ENCODE data around the gene MYL3.

The MYL3 gene

GRCh38 chr3:46868948-46869347 lies 5.7 kb upstream of the MYL3 start:
- TF ChIP-seq REST (IDR thresholded peaks at IDR 0.05; ENCODE audit: insufficient replicate concordance, low read depth) (no peak), CTCF (IDR thresholded peaks at IDR 0.05; ENCODE audit: insufficient read depth, low read length) (no peak), POLR2AphosphoS5 (IDR thresholded peaks at IDR 0.05; ENCODE audit: low read depth) (no peak), GABPA (IDR thresholded peaks at IDR 0.05; ENCODE audit: low read depth) (no peak), SPI1 (IDR thresholded peaks at IDR 0.05; ENCODE audit: borderline replicate concordance, low read depth) (no peak)
- no peak overlapping the region for H3K27ac ChIP-seq (replicated peaks)
- H3K4me3 ChIP-seq (replicated peaks; ENCODE audit: insufficient read depth, low read length), result no peak overlapping the region
- no peak for DNase-seq (ENCODE audit: low read depth in 1 of 2, low spot score in 1 of 2)
- H3K27me3 ChIP-seq (ENCODE audit: insufficient read depth, poor library complexity, severe bottlenecking), result no peaks in the 10 kb centered on the region

GRCh38 chr3:46868287-46868686 lies 5.0 kb upstream of the MYL3 start:
- DNase-seq (ENCODE audit: low read depth in 1 of 2, low spot score in 1 of 2), result no peak
- no peak overlapping the region for H3K4me3 ChIP-seq (replicated peaks; ENCODE audit: insufficient read depth, low read length)
- H3K27ac ChIP-seq (replicated peaks), result no peak overlapping the region
- H3K27me3 ChIP-seq (ENCODE audit: insufficient read depth, poor library complexity, severe bottlenecking), result no peaks in the 10 kb centered on the region
- no peak for TF ChIP-seq GABPA (IDR thresholded peaks at IDR 0.05; ENCODE audit: low read depth)
- no peak for TF ChIP-seq REST (IDR thresholded peaks at IDR 0.05; ENCODE audit: insufficient replicate concordance, low read depth)
- no peak for TF ChIP-seq SPI1 (IDR thresholded peaks at IDR 0.05; ENCODE audit: borderline replicate concordance, low read depth)
- TF ChIP-seq POLR2AphosphoS5 (IDR thresholded peaks at IDR 0.05; ENCODE audit: low read depth), result no peak
- TF ChIP-seq CTCF (IDR thresholded peaks at IDR 0.05; ENCODE audit: insufficient read depth, low read length), result no peak

GRCh38 chr3:46867550-46867898 lies 4.3 kb upstream of the MYL3 start:
- Histone ChIP-seq H3K27me3 (ENCODE audit: insufficient read depth, poor library complexity, severe bottlenecking) (no peaks in the 10 kb centered on the region), H3K27ac (replicated peaks) (no peak overlapping the region), H3K4me3 (replicated peaks; ENCODE audit: insufficient read depth, low read length) (no peak overlapping the region)
- DNase-seq (ENCODE audit: low read depth in 1 of 2, low spot score in 1 of 2), result no peak
- TF ChIP-seq POLR2AphosphoS5 (IDR thresholded peaks at IDR 0.05; ENCODE audit: low read depth) (no peak), GABPA (IDR thresholded peaks at IDR 0.05; ENCODE audit: low read depth) (no peak), REST (IDR thresholded peaks at IDR 0.05; ENCODE audit: insufficient replicate concordance, low read depth) (no peak), CTCF (IDR thresholded peaks at IDR 0.05; ENCODE audit: insufficient read depth, low read length) (no peak), SPI1 (IDR thresholded peaks at IDR 0.05; ENCODE audit: borderline replicate concordance, low read depth) (no peak)
